GM23338 (cell line): ENCODE measurements around the gene EPS8L3. TPM values are rescaled to one million over a fixed set of nuclear protein-coding genes. Genes with fewer than 3 reads are reported as not detected.

Experiments used
- ATAC-seq: fragments of 200-7000 bp; cut with Tn5 transposase; 3 replicates; pipeline ENCODE4 v1.9.1; 2020
- DNase-seq: peaks from one replicate; pipeline ENCODE4 v3.0.0-alpha.2; 2015; ENCODE audit warnings: low spot score
- H2AFZ ChIP-seq: fragments of 200-600 bp; sonication (generic); 2 replicates; pipeline ENCODE4 v1.8.0; 2016; ENCODE audit warnings: antibody characterized with exemption, mild to moderate bottlenecking, moderate library complexity
- H3F3A ChIP-seq: fragments of 200-600 bp; sonication (generic); replicated peaks from 2 replicates; pipeline ENCODE4 v1.8.0; 2017; ENCODE audit warnings: antibody characterized with exemption, mixed run types, low read depth
- H3K27ac ChIP-seq: fragments of 200-600 bp; sonication (generic); 2 replicates; pipeline ENCODE4 v1.6.1; 2016; ENCODE audit warnings: low read depth
- H3K27me3 ChIP-seq: fragments of 200-600 bp; sonication (generic); 2 replicates; pipeline ENCODE4 v1.8.0; 2016; ENCODE audit warnings: mild to moderate bottlenecking, mixed run types, moderate library complexity; ENCODE audit not compliant: insufficient read depth
- H3K36me3 ChIP-seq: fragments of 200-600 bp; sonication (generic); 2 replicates; pipeline ENCODE4 v1.8.0; 2016; ENCODE audit warnings: mild to moderate bottlenecking; ENCODE audit not compliant: insufficient read depth
- H3K4me1 ChIP-seq: fragments of 200-600 bp; sonication (generic); 2 replicates; pipeline ENCODE4 v1.8.0; 2016; ENCODE audit warnings: mild to moderate bottlenecking, moderate library complexity; ENCODE audit not compliant: insufficient read depth
- H3K4me2 ChIP-seq: fragments of 200-600 bp; sonication (generic); 2 replicates; pipeline ENCODE4 v1.7.1; 2017; ENCODE audit warnings: mixed run types
- H3K4me3 ChIP-seq: fragments of 200-600 bp; sonication (generic); 2 replicates; pipeline ENCODE4 v1.6.1; 2016; ENCODE audit warnings: mixed run types
- H3K79me2 ChIP-seq: fragments of 200-600 bp; sonication (generic); replicated peaks from 2 replicates; pipeline ENCODE4 v1.8.0; 2017; ENCODE audit warnings: mild to moderate bottlenecking; ENCODE audit not compliant: insufficient read depth
- H3K9me2 ChIP-seq: fragments of 200-600 bp; sonication (generic); 2 replicates; pipeline ENCODE4 v1.8.0; 2017; ENCODE audit not compliant: insufficient read depth
- H4K20me1 ChIP-seq: fragments of 200-600 bp; sonication (generic); replicated peaks from 2 replicates; pipeline ENCODE4 v1.8.0; 2017; ENCODE audit warnings: mild to moderate bottlenecking; ENCODE audit not compliant: insufficient read depth
- H3K27ac Mint-ChIP-seq: 2 replicates; pipeline ENCODE4 v1.8.0; 2020; ENCODE audit warnings: inconsistent platforms, mild to moderate bottlenecking, moderate library complexity, mixed read lengths
- H3K27me3 Mint-ChIP-seq: 3 replicates; pipeline ENCODE4 v1.8.0; 2022; ENCODE audit warnings: low read depth, mild to moderate bottlenecking, moderate library complexity, mixed read lengths, inconsistent platforms; ENCODE audit not compliant: insufficient read depth, poor library complexity
- H3K36me3 Mint-ChIP-seq: 3 replicates; pipeline ENCODE4 v1.8.0; 2021; ENCODE audit warnings: low read depth, mild to moderate bottlenecking, inconsistent platforms, moderate library complexity, mixed read lengths
- H3K4me1 Mint-ChIP-seq: 3 replicates; pipeline ENCODE4 v1.8.0; 2020; ENCODE audit warnings: mild to moderate bottlenecking, inconsistent platforms, mixed read lengths
- H3K4me3 Mint-ChIP-seq: 3 replicates; pipeline ENCODE4 v1.8.0; 2021; ENCODE audit warnings: moderate library complexity, mild to moderate bottlenecking, inconsistent platforms, mixed read lengths
- H3K9me3 Mint-ChIP-seq: 3 replicates; pipeline ENCODE4 v1.8.0; 2020; ENCODE audit warnings: moderate library complexity, mild to moderate bottlenecking, inconsistent platforms, mixed read lengths
- ETS1 ChIP-seq: IDR thresholded peaks from 2 replicates; pipeline ENCODE4 v1.6.1; 2016; ENCODE audit warnings: antibody characterized with exemption
- REST ChIP-seq: IDR thresholded peaks from one replicate; pipeline ENCODE4 v1.6.1; 2018; ENCODE audit warnings: antibody characterized with exemption; ENCODE audit not compliant: unreplicated experiment
- STAT1 ChIP-seq: IDR thresholded peaks from one replicate; pipeline ENCODE4 v1.6.1; 2016; ENCODE audit warnings: antibody characterized with exemption; ENCODE audit not compliant: unreplicated experiment
- ZNF331 ChIP-seq: fragments of 250-450 bp; sonication (Bioruptor Pico); IDR thresholded peaks from 2 replicates; pipeline ENCODE4 v1.5.0; 2020; ENCODE audit warnings: low read depth, mild to moderate bottlenecking, moderate library complexity
- ZNF462 ChIP-seq: fragments of 250-450 bp; sonication (Bioruptor Pico); IDR thresholded peaks from 2 replicates; pipeline ENCODE4 v1.5.0; 2020; ENCODE audit warnings: mild to moderate bottlenecking, moderate library complexity
- polyA plus RNA-seq: library from polyadenylated mRNA; unstranded; fragments of >200 nt; fragmentation: Nextera tagmentation; extraction: Ambion mirVana; gene quantifications from 2 replicates; pipeline ENCODE4 v1.2.1, GENCODE V29; 2016
- total RNA-seq: library from RNA; depleted of rRNA; stranded (reverse); fragments of >200 nt; shearing (Covaris generic); gene quantifications from 2 replicates; pipeline ENCODE4 v1.2.3, GENCODE V29; 2014

Gene EPS8L3
- total and polyA plus RNA-seq, 2 experiments from 2014 or later: not detected

GRCh38 chr1:109790329-109790728, 26.6 kb upstream of the EPS8L3 start:
- H2AFZ ChIP-seq: no peak overlapping the region
- no peak for DNase-seq
- no peaks in the 10 kb centered on the region for H3K9me3 Mint-ChIP-seq
- no peak overlapping the region for H3K4me3 ChIP-seq
- H3K79me2 ChIP-seq: no peaks in the 10 kb centered on the region
- peaks cover 14% of the 10 kb centered on the region for H3K27me3 Mint-ChIP-seq
- H3K27me3 ChIP-seq: no peaks in the 10 kb centered on the region
- H3K4me2 ChIP-seq: no peak overlapping the region
- ATAC-seq: no peak
- H4K20me1 ChIP-seq: no peaks in the 10 kb centered on the region
- H3K36me3 Mint-ChIP-seq: no peaks in the 10 kb centered on the region
- H3K4me3 Mint-ChIP-seq: no peak overlapping the region
- no peaks in the 10 kb centered on the region for H3K36me3 ChIP-seq
- no peak for TF ChIP-seq STAT1
- TF ChIP-seq REST: no peak
- no peak for TF ChIP-seq ZNF462 (CRISPR knock-in tag)
- TF ChIP-seq ETS1: no peak
- TF ChIP-seq ZNF331 (CRISPR knock-in tag): no peak
- peaks cover 43% of the 10 kb centered on the region for H3K4me1 Mint-ChIP-seq
- no peaks in the 10 kb centered on the region for H3K9me2 ChIP-seq
- no peak overlapping the region for H3K27ac ChIP-seq
- H3K27ac Mint-ChIP-seq: no peak overlapping the region
- peaks cover 24% of the 10 kb centered on the region; the same call in 1 of the 2 replicates for H3K4me1 ChIP-seq
- H3F3A ChIP-seq: 0 out of 2 replicates have a peak, but pooled peaks cover 3% of the 10 kb centered on the region
